ENCODE data around the gene MBIP.
"Not testable (repeated sequence)": the region's sequence is repeated elsewhere in the genome, so short reads cannot be mapped to it uniquely, and the experiment has no call there.

Gene MBIP

DNA sequence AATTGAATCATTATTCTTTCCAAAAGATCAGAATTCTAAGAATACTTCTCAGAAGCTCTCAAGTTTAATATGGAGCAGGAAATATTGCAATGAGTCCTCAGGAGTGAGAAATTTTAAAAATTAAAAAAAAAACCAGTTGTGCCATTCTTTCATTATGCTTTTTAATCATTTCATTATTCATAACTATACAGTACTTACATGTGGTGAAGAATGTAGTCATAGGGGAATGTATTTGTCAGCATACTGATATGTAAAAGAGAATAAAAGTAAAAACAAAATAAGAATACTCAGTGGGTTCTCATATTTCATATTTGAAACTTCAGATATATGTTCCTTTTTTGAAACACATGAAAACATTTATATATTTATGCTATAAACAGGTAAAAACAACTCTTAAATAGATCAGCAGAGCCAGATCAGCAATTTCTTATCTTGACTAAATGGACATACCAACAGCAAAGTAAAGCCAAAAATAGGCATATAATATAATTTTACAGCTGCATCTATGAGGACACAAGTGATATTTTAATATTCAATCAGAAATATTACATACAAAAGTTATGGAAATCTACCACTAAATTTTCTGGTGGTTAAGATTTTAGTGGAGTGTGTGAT, 19.9 kb upstream of the MBIP start:
- Histone ChIP-seq H2AFZ (ENCODE audit: low read length) (no peak overlapping the region), H4K20me1 (ENCODE audit: insufficient read depth, low read length) (no peaks in the 10 kb centered on the region), H3K9me3 (replicated peaks; ENCODE audit: insufficient read depth, low read length) (no peaks in the 10 kb centered on the region), H3K4me2 (ENCODE audit: low read depth, low read length) (no peak overlapping the region), H3K27me3 (replicated peaks; ENCODE audit: insufficient read depth, low read length) (no peaks in the 10 kb centered on the region), H3K36me3 (replicated peaks; ENCODE audit: insufficient read depth, low read length) (no peaks in the 10 kb centered on the region), H3K9me2 (replicated peaks; ENCODE audit: insufficient read depth, low read length) (no peaks in the 10 kb centered on the region), H3K4me3 (ENCODE audit: low read length) (no peak overlapping the region), H3K9ac (ENCODE audit: low read length) (no peak overlapping the region), H3K4me1 (ENCODE audit: low read length) (no peaks in the 10 kb centered on the region), H3F3A (ENCODE audit: insufficient read depth, low read length) (no peaks in the 10 kb centered on the region), H3K27ac (ENCODE audit: low read length) (no peak overlapping the region), H3K79me2 (ENCODE audit: low read length) (no peaks in the 10 kb centered on the region)
- no peak for DNase-seq
- TF ChIP-seq EZH2 (optimal IDR thresholded peaks at IDR 0.05; ENCODE audit: low read depth, low read length) (no peak), EZH2phosphoT487 (IDR thresholded peaks at IDR 0.05; ENCODE audit: low read length) (no peak)
- TF ChIP-seq, protein P1, sequence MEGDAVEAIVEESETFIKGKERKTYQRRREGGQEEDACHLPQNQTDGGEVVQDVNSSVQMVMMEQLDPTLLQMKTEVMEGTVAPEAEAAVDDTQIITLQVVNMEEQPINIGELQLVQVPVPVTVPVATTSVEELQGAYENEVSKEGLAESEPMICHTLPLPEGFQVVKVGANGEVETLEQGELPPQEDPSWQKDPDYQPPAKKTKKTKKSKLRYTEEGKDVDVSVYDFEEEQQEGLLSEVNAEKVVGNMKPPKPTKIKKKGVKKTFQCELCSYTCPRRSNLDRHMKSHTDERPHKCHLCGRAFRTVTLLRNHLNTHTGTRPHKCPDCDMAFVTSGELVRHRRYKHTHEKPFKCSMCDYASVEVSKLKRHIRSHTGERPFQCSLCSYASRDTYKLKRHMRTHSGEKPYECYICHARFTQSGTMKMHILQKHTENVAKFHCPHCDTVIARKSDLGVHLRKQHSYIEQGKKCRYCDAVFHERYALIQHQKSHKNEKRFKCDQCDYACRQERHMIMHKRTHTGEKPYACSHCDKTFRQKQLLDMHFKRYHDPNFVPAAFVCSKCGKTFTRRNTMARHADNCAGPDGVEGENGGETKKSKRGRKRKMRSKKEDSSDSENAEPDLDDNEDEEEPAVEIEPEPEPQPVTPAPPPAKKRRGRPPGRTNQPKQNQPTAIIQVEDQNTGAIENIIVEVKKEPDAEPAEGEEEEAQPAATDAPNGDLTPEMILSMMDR (IDR thresholded peaks at IDR 0.05; ENCODE audit: low read length) = no peak

GRCh38 chr14:36339816-36340215, 19.4 kb upstream of the MBIP start:
- H3K36me3 ChIP-seq (replicated peaks; ENCODE audit: insufficient read depth, low read length) = no peaks in the 10 kb centered on the region
- H3K79me2 ChIP-seq (ENCODE audit: low read length) = no peaks in the 10 kb centered on the region
- no peaks in the 10 kb centered on the region for H3K9me2 ChIP-seq (replicated peaks; ENCODE audit: insufficient read depth, low read length)
- H3K4me3 ChIP-seq (ENCODE audit: low read length) = no peak overlapping the region
- no peaks in the 10 kb centered on the region for H4K20me1 ChIP-seq (ENCODE audit: insufficient read depth, low read length)
- H3F3A ChIP-seq (ENCODE audit: insufficient read depth, low read length) = no peaks in the 10 kb centered on the region
- H3K4me1 ChIP-seq (ENCODE audit: low read length) = no peaks in the 10 kb centered on the region
- no peak overlapping the region for H3K27ac ChIP-seq (ENCODE audit: low read length)
- H2AFZ ChIP-seq (ENCODE audit: low read length) = no peak overlapping the region
- H3K27me3 ChIP-seq (replicated peaks; ENCODE audit: insufficient read depth, low read length) = no peaks in the 10 kb centered on the region
- H3K4me2 ChIP-seq (ENCODE audit: low read depth, low read length) = no peak overlapping the region
- H3K9ac ChIP-seq (ENCODE audit: low read length) = no peak overlapping the region
- TF ChIP-seq EZH2phosphoT487 (IDR thresholded peaks at IDR 0.05; ENCODE audit: low read length) (no peak), EZH2 (optimal IDR thresholded peaks at IDR 0.05; ENCODE audit: low read depth, low read length) (no peak)
- TF ChIP-seq, protein P1 (IDR thresholded peaks at IDR 0.05; ENCODE audit: low read length) = no peak
- no peaks in the 10 kb centered on the region for H3K9me3 ChIP-seq (replicated peaks; ENCODE audit: insufficient read depth, low read length)
- no peak for DNase-seq

DNA sequence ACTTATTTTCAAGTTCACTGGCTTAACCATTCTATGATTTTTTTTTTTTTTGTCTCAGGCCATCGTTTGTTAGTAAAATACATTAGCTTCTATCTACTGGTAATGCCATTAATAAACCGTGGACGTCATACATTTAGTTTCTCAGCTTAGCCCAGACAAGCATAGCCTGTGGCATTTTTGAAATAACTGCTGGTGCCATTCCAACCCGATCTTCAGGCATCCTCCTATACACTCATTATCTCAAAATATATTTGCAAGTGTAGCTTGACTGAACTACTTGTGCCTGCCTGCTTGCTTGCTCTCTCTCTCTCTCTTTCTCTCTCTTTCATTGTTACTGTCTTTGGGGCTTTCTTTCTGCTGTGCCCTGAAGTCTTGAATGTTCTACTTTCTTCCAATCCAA, 12.7 kb upstream of the MBIP start:
- no peak for TF ChIP-seq EZH2phosphoT487 (IDR thresholded peaks at IDR 0.05; ENCODE audit: low read length)
- TF ChIP-seq, protein P1 (IDR thresholded peaks at IDR 0.05; ENCODE audit: low read length) = no peak
- TF ChIP-seq EZH2 (optimal IDR thresholded peaks at IDR 0.05; ENCODE audit: low read depth, low read length) = no peak
- Histone ChIP-seq H3K36me3 (replicated peaks; ENCODE audit: insufficient read depth, low read length) (no peaks in the 10 kb centered on the region), H3K27me3 (replicated peaks; ENCODE audit: insufficient read depth, low read length) (no peaks in the 10 kb centered on the region), H3K9me2 (replicated peaks; ENCODE audit: insufficient read depth, low read length) (no peaks in the 10 kb centered on the region), H3K9ac (ENCODE audit: low read length) (no peak overlapping the region), H4K20me1 (ENCODE audit: insufficient read depth, low read length) (no peaks in the 10 kb centered on the region), H3K4me2 (ENCODE audit: low read depth, low read length) (no peak overlapping the region), H3K4me1 (ENCODE audit: low read length) (no peaks in the 10 kb centered on the region), H2AFZ (ENCODE audit: low read length) (no peak overlapping the region), H3K79me2 (ENCODE audit: low read length) (no peaks in the 10 kb centered on the region), H3K27ac (ENCODE audit: low read length) (no peak overlapping the region), H3F3A (ENCODE audit: insufficient read depth, low read length) (no peaks in the 10 kb centered on the region), H3K4me3 (ENCODE audit: low read length) (no peak overlapping the region), H3K9me3 (replicated peaks; ENCODE audit: insufficient read depth, low read length) (no peaks in the 10 kb centered on the region)
- DNase-seq = no peak

- H3K4me2 ChIP-seq (ENCODE audit: low read depth, low read length); H3K4me3 ChIP-seq (ENCODE audit: low read length); H3K9me3 ChIP-seq (replicated peaks; ENCODE audit: insufficient read depth, low read length); H4K20me1 ChIP-seq (ENCODE audit: insufficient read depth, low read length); H3F3A ChIP-seq (ENCODE audit: insufficient read depth, low read length); H3K9ac ChIP-seq (ENCODE audit: low read length); H3K9me2 ChIP-seq (replicated peaks; ENCODE audit: insufficient read depth, low read length); H3K27ac ChIP-seq (ENCODE audit: low read length); DNase-seq; H2AFZ ChIP-seq (ENCODE audit: low read length); H3K36me3 ChIP-seq (replicated peaks; ENCODE audit: insufficient read depth, low read length); H3K27me3 ChIP-seq (replicated peaks; ENCODE audit: insufficient read depth, low read length); H3K4me1 ChIP-seq (ENCODE audit: low read length); H3K79me2 ChIP-seq (ENCODE audit: low read length): not testable (repeated sequence)
Measured at GRCh38 chr14:36327573-36327972, 7.1 kb upstream of the MBIP start.
